HG03432 (cell line): ENCODE measurements around the gene SOX21.

Source experiments
- ATAC-seq: cut with Tn5 transposase; IDR thresholded peaks from one replicate; pipeline ENCODE4 v1.9.1; 2021; ENCODE audit warnings: mild to moderate bottlenecking, moderate library complexity; ENCODE audit not compliant: unreplicated experiment

The SOX21 gene

GRCh38 chr13:94682229-94682628 is 30.1 kb downstream of the SOX21 start:
- ATAC-seq = no peak

- ATAC-seq = no peak
Measured at GRCh38 chr13:94679614-94680013, 32.7 kb downstream of the SOX21 start.

- no peak for ATAC-seq
Measured at GRCh38 chr13:94678845-94679244, 33.5 kb downstream of the SOX21 start.

- no peak for ATAC-seq
Measured at GRCh38 chr13:94677799-94678198, 34.5 kb downstream of the SOX21 start.

GRCh38 chr13:94674609-94675348 is 37.6 kb downstream of the SOX21 start:
- ATAC-seq = peak; percentile 71

- ATAC-seq = no peak
Measured at GRCh38 chr13:94673851-94674250, 38.5 kb downstream of the SOX21 start.

GRCh38 chr13:94672400-94672799 is 39.9 kb downstream of the SOX21 start:
- no peak for ATAC-seq

- no peak for ATAC-seq
Measured at GRCh38 chr13:94667190-94667589, 45.2 kb downstream of the SOX21 start.

- ATAC-seq = no peak
Measured at GRCh38 chr13:94666065-94666464, 46.3 kb downstream of the SOX21 start.

- ATAC-seq = no peak
Measured at GRCh38 chr13:94664889-94665288, 47.5 kb downstream of the SOX21 start.

- no peak for ATAC-seq
Measured at GRCh38 chr13:94662274-94662945, 49.9 kb downstream of the SOX21 start.

- ATAC-seq = no peak
Measured at GRCh38 chr13:94661406-94661805, 50.9 kb downstream of the SOX21 start.

- ATAC-seq = no peak
Measured at GRCh38 chr13:94660695-94661326, 51.5 kb downstream of the SOX21 start.
